Panc1 (cell line): Measurements from ENCODE around the gene TBCD. TPM values are rescaled to one million over a fixed set of nuclear protein-coding genes. Genes with fewer than 3 reads are reported as not detected.

Source experiments
- ATAC-seq: fragments of 200-7000 bp; cut with Tn5 transposase; 2 replicates; pipeline ENCODE4 v1.9.1; 2020; ENCODE audit warnings: mild to moderate bottlenecking, moderate library complexity
- BruUV-seq: library from RNA; stranded (reverse); fragments of 400-500 nt; replicated peaks from 2 replicates; lab custom pipeline; 2021; lab: Mats Ljungman, UMichigan
- CTCF ChIA-PET: fragments of 300-600 bp; sonication (Branson Sonifier 250); formaldehyde crosslinking; loops from one replicate; lab custom pipeline; 2022; ENCODE audit warnings: antibody characterized with exemption; lab: Charles Lee
- POLR2A ChIA-PET: fragments of 300-600 bp; sonication (Branson Sonifier 250); formaldehyde crosslinking; loops from one replicate; lab custom pipeline; 2022; ENCODE audit warnings: antibody characterized with exemption; lab: Charles Lee
- DNase-seq: peaks from one replicate; pipeline ENCODE4 v3.0.0-alpha.2; 2010; ENCODE audit warnings: low read depth, low spot score
- H3K27ac ChIP-seq: 2 replicates; pipeline ENCODE4 v1.5.1; 2011; ENCODE audit warnings: mild to moderate bottlenecking, low read length, inconsistent platforms
- H3K27me3 ChIP-seq: fragments of 200-500 bp; sonication (Bioruptor generic); 2 replicates; pipeline ENCODE4 v1.6.0; 2014; ENCODE audit warnings: low read length, inconsistent platforms; ENCODE audit not compliant: control insufficient read depth, insufficient read depth
- H3K36me3 ChIP-seq: fragments of 200-500 bp; sonication (Bioruptor generic); 2 replicates; pipeline ENCODE4 v1.5.1; 2014; ENCODE audit warnings: inconsistent platforms, mild to moderate bottlenecking, low read length, moderate library complexity; ENCODE audit not compliant: control insufficient read depth, insufficient read depth
- H3K4me1 ChIP-seq: 2 replicates; pipeline ENCODE4 v1.5.1; 2011; ENCODE audit warnings: inconsistent platforms, mild to moderate bottlenecking, low read length, moderate library complexity; ENCODE audit not compliant: control insufficient read depth, insufficient read depth
- H3K4me3 ChIP-seq, 2 experiments: 2 replicates each; pipeline ENCODE4 v1.5.1; 2011 to 2012; ENCODE audit warnings: low read depth in 2 of 2, low read length in 2 of 2, mild to moderate bottlenecking in 2 of 2, inconsistent platforms in 1 of 2, moderate library complexity in 1 of 2
- H3K9me3 ChIP-seq: fragments of 200-500 bp; sonication (Bioruptor generic); 2 replicates; pipeline ENCODE4 v1.5.1; 2014; ENCODE audit warnings: low read depth, mild to moderate bottlenecking, inconsistent platforms, low read length, moderate library complexity; ENCODE audit not compliant: control insufficient read depth, insufficient read depth
- CTCF ChIP-seq: fragments of 450-650 bp; IDR thresholded peaks from 2 replicates; pipeline ENCODE4 v1.5.1; 2017; ENCODE audit warnings: mild to moderate bottlenecking
- POLR2AphosphoS5 ChIP-seq: IDR thresholded peaks from 2 replicates; pipeline ENCODE4 v1.6.1; 2012; ENCODE audit warnings: mild to moderate bottlenecking, low read depth, low read length, moderate library complexity
- REST ChIP-seq, 2 experiments: IDR thresholded peaks; 2 replicates each; pipeline ENCODE4 v1.6.1; 2011 to 2012; ENCODE audit warnings: low read depth in 2 of 2, control low read depth in 1 of 2, low read length in 1 of 2, mild to moderate bottlenecking in 1 of 2, moderate library complexity in 1 of 2; ENCODE audit not compliant: insufficient read depth in 1 of 2
- SIN3A ChIP-seq: IDR thresholded peaks from 2 replicates; pipeline ENCODE4 v1.6.1; 2012; ENCODE audit warnings: low read depth, mild to moderate bottlenecking, low read length, moderate library complexity, borderline replicate concordance; ENCODE audit not compliant: insufficient read depth
- TCF7L2 ChIP-seq: IDR thresholded peaks from 2 replicates; pipeline ENCODE4 v1.6.1; 2011; ENCODE audit warnings: mild to moderate bottlenecking, low read depth, low read length, inconsistent platforms
- in situ Hi-C: cut with HindIII; loops from 2 replicates; pipeline ENCODE4 v1.10.0; 2016; ENCODE audit warnings: low sequenced_read_pairs, low pct_unique_long_range_greater_than_20kb
- intact Hi-C: fragments of 100-400 bp; cut with micrococcal nuclease; formaldehyde crosslinking; loops from one replicate; pipeline ENCODE4 v1.10.0; 2022; ENCODE audit not compliant: unreplicated experiment
- total RNA-seq: library from RNA; stranded (reverse); gene quantifications from one replicate; pipeline ENCODE4 v1.2.1, GENCODE V29; 2021; ENCODE audit not compliant: unreplicated experiment

The TBCD gene
- total RNA-seq, 1 experiment from 2014 or later = 186 TPM

GRCh38 chr17:82767041-82767754, 15.3 kb downstream of the TBCD start:
- ChIA-PET CTCF (interaction anchor here (1.1 kb wide), 1 partner anchor 13 kb away, joined by 7 read pairs; no protein-coding TSS in a partner anchor), POLR2A (interaction anchor here (0.6 kb wide), 1 partner anchor 42 kb away, joined by 3 read pairs; no protein-coding TSS in a partner anchor)
- Histone ChIP-seq H3K27me3 (no peaks in the 10 kb centered on the region), H3K4me1 (no peaks in the 10 kb centered on the region), H3K9me3 (no peaks in the 10 kb centered on the region), H3K4me3 (no peak overlapping the region), H3K36me3 (peaks cover 29% of the 10 kb centered on the region), H3K27ac (no peak overlapping the region)
- no TSS peak for BruUV-seq
- peak; percentile 65; the same call in 1 of the 2 replicates for ATAC-seq
- TF ChIP-seq POLR2AphosphoS5 = no peak
- TF ChIP-seq TCF7L2 = no peak
- TF ChIP-seq SIN3A = no peak
- TF ChIP-seq CTCF = peak; percentile 87
- TF ChIP-seq REST (IDR thresholded peaks at IDR 0.05; ENCODE audit: insufficient read depth in 1 of 2, low read depth in 2 of 2, low read length in 1 of 2) = no peak
- no peak for DNase-seq
- intact Hi-C loops (no loop called here), in situ Hi-C loops (no loop called here)

- intact Hi-C loops = no loop called here
Measured at GRCh38 chr17:82769041-82769440, 17.2 kb downstream of the TBCD start.

More at GRCh38 chr17:82769041-82769440, 17.2 kb downstream of the TBCD start:
- no peak for TF ChIP-seq POLR2AphosphoS5
- no peak for TF ChIP-seq REST (IDR thresholded peaks at IDR 0.05; ENCODE audit: insufficient read depth in 1 of 2, low read depth in 2 of 2, low read length in 1 of 2)
- TF ChIP-seq CTCF = no peak
- TF ChIP-seq TCF7L2 = no peak
- TF ChIP-seq SIN3A = no peak
- peaks cover 25% of the 10 kb centered on the region for H3K36me3 ChIP-seq
- ChIA-PET POLR2A (no interaction called here), CTCF (no interaction called here)
- BruUV-seq = no TSS peak
- in situ Hi-C loops = no loop called here
- ATAC-seq (no peak), DNase-seq (no peak)
- no peaks in the 10 kb centered on the region for H3K9me3 ChIP-seq
- no peaks in the 10 kb centered on the region for H3K4me1 ChIP-seq
- no peak overlapping the region for H3K27ac ChIP-seq
- no peaks in the 10 kb centered on the region for H3K27me3 ChIP-seq
- H3K4me3 ChIP-seq = no peak overlapping the region
